Stimulated activated CD8-positive, alpha-beta memory T cell treated with anti-CD3 and anti-CD28 coated beads, Interleukin-12 subunit alpha, Interleukin-12 subunit beta, amount 100 ng/mL, for 1 hour (primary cell): ENCODE measurements around the gene FBXO38.

Experiments used
- DNase-seq: peaks from one replicate; pipeline ENCODE4 v3.0.0-alpha.2; 2020; ENCODE audit warnings: low read depth

FBXO38 gene

GRCh38 chr5:148386041-148386440 lies 2.3 kb downstream of the FBXO38 start:
- DNase-seq = no peak

- no peak for DNase-seq
Measured at GRCh38 chr5:148387325-148387724, 3.6 kb downstream of the FBXO38 start.

DNA sequence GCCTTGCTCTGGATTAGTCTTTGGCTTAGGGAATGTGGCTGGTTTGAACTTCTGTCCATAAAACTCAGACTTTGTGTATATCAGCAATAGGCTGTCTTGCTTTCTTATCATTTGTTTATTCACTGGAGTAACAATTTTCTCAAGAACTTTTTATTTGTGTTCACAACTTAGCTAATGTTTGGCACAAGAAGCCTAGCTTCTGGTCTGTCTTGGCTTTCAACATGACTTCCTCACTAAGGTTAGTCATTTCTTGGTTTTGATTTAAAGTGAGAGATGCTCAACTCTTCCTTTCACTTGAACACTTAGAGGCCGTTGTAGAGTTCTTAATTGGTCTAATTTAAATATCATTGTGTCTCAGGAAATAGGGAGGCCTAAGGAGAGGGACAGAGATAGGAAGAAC lies 4.9 kb downstream of the FBXO38 start:
- no peak for DNase-seq

GRCh38 chr5:148390914-148391313 lies 7.2 kb downstream of the FBXO38 start:
- no peak for DNase-seq

DNA sequence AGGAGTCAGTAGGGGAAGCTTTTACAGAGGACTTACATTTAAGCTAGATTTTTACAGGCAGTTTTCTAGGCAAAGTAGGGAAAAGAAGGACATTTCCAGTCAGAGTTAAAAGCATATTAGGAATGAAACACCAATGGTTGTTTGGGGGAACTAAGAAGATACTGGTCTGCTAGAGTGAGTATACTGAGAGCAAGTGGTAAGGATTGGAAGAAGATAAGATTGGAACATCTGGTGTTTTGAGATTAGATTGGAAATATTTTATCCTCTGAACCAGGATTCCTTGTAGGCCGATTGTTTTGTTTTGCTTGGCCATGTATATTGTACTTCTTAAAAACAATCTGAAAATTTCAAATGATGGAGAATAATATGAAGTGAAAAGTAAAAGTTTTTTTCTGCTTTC lies 7.7 kb downstream of the FBXO38 start:
- no peak for DNase-seq

- DNase-seq = no peak
Measured at GRCh38 chr5:148393390-148393741, 9.6 kb downstream of the FBXO38 start.

GRCh38 chr5:148394587-148395019 lies 10.8 kb downstream of the FBXO38 start:
- DNase-seq = no peak

- no peak for DNase-seq
Measured at GRCh38 chr5:148395031-148395430, 11.3 kb downstream of the FBXO38 start.

- no peak for DNase-seq
Measured at GRCh38 chr5:148397968-148398595, 14.3 kb downstream of the FBXO38 start.

DNA sequence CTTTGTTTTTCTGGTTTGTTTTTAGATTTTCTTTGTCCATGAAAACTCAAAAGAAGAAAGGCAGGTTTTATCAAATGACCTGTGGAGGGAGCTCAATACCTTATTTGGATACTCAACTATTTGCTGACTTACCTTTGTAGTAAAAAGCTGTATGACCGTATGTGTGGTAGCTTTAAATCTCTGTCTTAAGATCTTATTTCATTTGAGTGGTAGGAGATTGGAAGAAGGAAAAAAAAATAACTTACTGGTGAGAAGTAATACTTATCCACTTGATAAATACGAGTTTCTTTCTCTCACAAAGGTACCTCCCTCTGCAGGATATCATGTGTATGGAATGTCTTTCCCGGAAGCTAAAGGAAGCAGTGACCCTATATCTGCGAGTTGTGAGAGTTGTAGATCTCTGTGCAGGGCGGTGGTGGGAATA lies 15.0 kb downstream of the FBXO38 start:
- no peak for DNase-seq

- DNase-seq = no peak
Measured at GRCh38 chr5:148401604-148402003, 17.8 kb downstream of the FBXO38 start.

DNA sequence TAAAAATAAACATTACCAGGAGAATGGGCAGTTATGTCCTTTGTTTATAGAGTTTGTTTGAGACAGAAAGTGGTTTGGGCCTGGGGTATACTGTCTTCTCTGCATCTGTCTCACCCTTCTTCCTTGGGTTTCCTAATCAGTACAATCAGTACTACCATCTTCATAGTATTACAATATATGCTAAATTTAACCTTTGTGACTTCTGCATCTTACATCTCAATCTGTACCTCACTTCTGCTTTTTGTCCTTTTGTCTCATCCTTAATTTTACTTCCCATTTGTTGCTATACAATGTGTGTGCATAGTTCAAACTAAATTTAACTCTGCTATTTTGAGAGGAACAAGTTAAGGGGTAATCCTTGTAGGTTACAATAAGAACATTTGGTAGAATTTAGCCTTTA lies 19.6 kb downstream of the FBXO38 start:
- no peak for DNase-seq

GRCh38 chr5:148406406-148406805 lies 22.6 kb downstream of the FBXO38 start:
- DNase-seq = no peak

DNA sequence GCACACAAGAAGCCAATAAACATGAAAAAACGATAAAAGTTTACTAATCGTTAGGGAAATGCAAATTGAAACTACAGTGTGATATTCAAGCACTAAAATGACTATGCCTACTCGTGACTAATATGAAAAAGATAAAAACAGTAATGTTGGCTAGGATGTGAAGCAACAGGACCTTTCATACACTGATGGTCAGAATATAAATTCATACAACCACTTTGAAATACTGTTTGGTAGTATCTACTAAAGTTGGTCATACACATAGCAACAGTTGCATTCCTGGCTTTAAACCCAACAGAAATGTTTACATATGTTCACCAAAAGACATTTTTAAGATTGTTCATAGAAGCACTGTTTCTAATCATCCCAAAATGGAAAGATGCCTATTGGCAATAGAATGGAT lies 24.3 kb downstream of the FBXO38 start:
- DNase-seq = no peak

DNA sequence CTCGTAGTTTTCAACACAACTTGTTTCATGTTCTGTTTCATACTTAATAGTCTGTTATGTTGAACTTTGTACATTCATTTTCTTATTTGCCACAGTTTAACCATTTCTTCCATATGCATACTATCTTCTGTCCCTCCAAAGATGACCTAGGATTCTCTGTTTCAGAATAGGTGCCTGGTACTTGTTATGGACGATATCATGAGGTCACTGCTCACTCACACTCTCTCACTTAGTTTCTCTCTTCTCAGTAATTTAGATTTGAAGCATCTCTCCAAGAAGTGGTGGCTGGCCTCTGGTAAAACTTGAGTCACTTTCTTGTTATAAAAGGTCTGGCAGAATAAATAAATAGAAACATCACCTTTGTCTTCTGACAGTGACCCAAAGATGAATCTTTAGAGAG lies 28.4 kb downstream of the FBXO38 start:
- DNase-seq = no peak

DNA sequence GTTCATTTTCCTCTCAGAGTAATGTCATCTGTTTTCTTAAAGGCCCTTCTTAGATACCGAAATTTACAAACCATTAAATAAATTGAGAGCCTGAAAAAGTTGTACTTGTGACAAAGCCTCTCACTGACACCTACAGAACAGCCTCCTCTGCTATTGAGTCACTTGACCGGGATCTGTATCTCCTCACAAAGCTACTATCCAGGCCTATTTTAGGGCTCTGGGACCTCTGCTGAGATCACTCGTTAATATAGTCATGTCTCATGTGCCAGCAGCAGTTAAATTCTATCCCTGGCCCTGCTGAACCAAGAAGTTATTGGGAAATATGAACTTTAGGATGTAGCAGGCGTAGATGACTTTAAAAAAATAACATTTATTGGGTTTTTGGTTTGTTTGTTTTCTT lies 31.1 kb downstream of the FBXO38 start:
- DNase-seq = no peak

- no peak for DNase-seq
Measured at GRCh38 chr5:148416416-148416815, 32.7 kb downstream of the FBXO38 start.

DNA sequence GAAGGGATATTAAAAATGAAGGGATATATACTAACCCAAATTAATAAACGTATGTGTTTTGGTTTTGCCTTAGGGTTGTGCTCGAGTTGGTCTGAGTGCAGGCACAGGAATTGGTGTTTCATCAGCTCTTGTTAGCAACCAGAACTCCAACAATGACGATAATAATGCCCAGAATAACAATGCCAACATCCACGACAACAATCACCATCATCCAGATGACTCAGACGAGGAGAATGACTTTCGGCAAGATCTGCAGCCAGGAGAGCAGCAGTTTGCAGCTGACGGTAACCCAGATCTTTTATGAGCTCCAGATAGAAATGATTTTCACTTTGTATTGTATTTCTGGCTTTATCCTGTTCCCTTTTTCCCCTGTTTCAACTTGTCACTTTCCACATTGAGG lies 33.2 kb downstream of the FBXO38 start:
- no peak for DNase-seq

GRCh38 chr5:148418511-148418910 lies 34.8 kb downstream of the FBXO38 start:
- DNase-seq = no peak

- no peak for DNase-seq
Measured at GRCh38 chr5:148421661-148422060, 37.9 kb downstream of the FBXO38 start.

DNA sequence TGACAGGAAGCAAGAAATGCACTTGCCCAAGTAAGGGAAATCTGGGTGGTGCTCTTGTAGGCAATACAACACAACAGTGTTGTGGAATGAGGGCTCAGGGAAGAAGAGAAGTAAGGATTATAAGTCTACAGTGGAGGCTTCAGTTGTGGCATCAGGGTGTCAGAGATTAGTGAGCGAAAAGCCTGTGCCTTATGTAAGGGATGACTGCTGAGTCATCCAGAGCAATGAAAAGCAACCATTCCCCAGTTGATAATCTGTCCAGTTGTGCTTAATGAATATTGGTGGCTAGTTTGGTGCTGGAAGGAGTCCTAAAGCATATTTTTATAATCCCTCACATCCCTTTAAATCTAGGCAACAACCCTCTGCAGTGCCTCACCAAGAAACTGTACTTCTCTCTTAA lies 42.0 kb downstream of the FBXO38 start:
- no peak for DNase-seq

DNA sequence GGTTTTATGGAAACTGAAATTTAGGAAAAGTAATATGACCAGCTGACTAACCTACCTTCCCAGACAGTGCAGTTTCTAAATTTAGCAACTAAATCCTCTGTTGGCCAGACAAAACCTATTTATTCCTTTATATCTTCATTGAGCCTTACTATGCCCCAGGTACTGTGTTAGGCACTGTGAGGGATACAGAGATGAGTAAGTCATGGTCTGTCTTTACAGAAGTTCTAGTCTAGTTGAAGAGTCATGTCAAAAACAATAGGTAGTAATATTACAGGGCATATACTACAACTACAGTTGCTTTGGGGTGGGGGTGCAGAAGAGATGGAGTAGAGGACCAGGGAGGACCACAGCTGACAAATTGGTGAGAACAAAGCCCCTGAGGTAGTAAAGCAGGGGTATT lies 42.8 kb downstream of the FBXO38 start:
- DNase-seq = no peak

- no peak for DNase-seq
Measured at GRCh38 chr5:148427370-148428042, 43.7 kb downstream of the FBXO38 start.

DNA sequence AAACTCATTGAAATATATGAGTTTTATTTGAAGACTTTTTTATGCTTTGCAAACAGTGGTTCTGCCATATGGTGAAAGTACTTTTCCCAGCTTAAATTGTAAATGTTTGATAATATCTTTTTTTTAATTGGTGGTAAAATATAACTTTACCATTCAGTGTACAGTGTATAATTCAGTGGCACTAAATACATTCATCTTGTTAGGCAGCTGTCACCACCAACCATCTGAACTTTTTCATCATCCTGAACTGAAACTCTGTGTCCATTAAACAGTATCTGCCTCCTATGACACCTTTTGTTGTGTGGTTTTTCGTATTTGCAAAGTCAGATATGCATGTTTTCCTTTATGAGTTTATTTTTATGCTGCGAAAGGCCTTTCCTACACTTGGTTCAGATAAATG lies 45.1 kb downstream of the FBXO38 start:
- no peak for DNase-seq
